ENCODE measurements around the gene LHFPL4. TPM values are rescaled to one million over a fixed set of nuclear protein-coding genes. Genes with fewer than 3 reads are reported as not detected.

Gene LHFPL4
- total and polyA plus RNA-seq, 2 of the 8 experiments (the other 6 are each of a cell fraction or from before 2014, with no cell fraction given), result 5.0 to 16.9 TPM

DNA sequence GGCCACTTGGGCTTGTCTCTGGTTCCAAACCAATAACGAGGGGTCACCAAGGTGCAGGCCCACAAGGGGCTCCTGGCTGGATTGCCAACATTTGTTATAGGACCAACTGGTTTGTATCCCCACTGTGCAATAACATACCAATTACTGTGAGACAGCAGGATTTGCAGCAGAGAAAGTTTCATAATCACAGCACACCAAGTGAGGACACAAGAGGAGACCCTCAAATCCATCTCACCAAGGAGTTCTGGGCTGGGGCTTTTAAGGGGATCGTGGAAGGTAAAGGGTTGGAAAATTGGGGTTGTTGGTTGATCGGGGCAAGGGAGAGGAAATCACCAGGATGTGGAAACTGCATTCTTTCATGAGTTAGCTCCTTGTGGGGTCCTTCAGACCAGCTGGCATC lies 29.7 kb upstream of the LHFPL4 start:
- peak overlapping the region; percentile 83 for H2BK120ac ChIP-seq (replicated peaks; ENCODE audit: low read depth, low read length)
- TF ChIP-seq SRF (IDR thresholded peaks at IDR 0.05; ENCODE audit: low read depth, low read length) (no peak), HDAC2 (IDR thresholded peaks at IDR 0.05; ENCODE audit: borderline replicate concordance in 1 of 2, low read depth in 2 of 2, low read length in 2 of 2) (no peak), CTBP2 (IDR thresholded peaks at IDR 0.05; ENCODE audit: borderline replicate concordance, insufficient read depth, insufficient read length, low read length) (no peak), BRCA1 (IDR thresholded peaks at IDR 0.05; ENCODE audit: low read depth, low read length) (no peak), FOSL1 (IDR thresholded peaks at IDR 0.05; ENCODE audit: insufficient read depth, low read depth, low read length) (no peak), SIX5 (IDR thresholded peaks at IDR 0.05; ENCODE audit: low read depth, low read length) (no peak), TAF7 (optimal IDR thresholded peaks at IDR 0.05; ENCODE audit: borderline replicate concordance, low read depth, low read length) (no peak), GABPA (IDR thresholded peaks at IDR 0.05; ENCODE audit: borderline replicate concordance, insufficient read depth, low read length) (no peak), CBX5 (IDR thresholded peaks at IDR 0.05; ENCODE audit: low read depth, low read length) (no peak), TBP (IDR thresholded peaks at IDR 0.05; ENCODE audit: low read depth, low read length) (no peak), RNF2 (IDR thresholded peaks at IDR 0.05; ENCODE audit: borderline replicate concordance, low read depth, low read length, missing control alignments, poor library complexity, severe bottlenecking) (no peak), EZH2 (IDR thresholded peaks at IDR 0.05; ENCODE audit: low read depth, low read length, severe bottlenecking) (no peak)
- no peaks in the 10 kb centered on the region for H3K23me2 ChIP-seq (ENCODE audit: low read depth, low read length)
- no peak overlapping the region for H2AFZ ChIP-seq (ENCODE audit: low read length)
- no peak overlapping the region for H3K56ac ChIP-seq (replicated peaks; ENCODE audit: insufficient read length, low read depth, low read length)
- no peak overlapping the region for H4K91ac ChIP-seq (replicated peaks; ENCODE audit: insufficient read length, low read length)
- H3K4me3 ChIP-seq (ENCODE audit: extremely low read depth in 1 of 4, insufficient read depth in 2 of 4, low read depth in 3 of 4, low read length in 4 of 4), result no peak overlapping the region
- H4K8ac ChIP-seq (ENCODE audit: extremely low read depth, insufficient read depth, low read length), result no peak overlapping the region
- no peak overlapping the region for H2BK12ac ChIP-seq (ENCODE audit: low read depth, low read length)
- H3K4ac ChIP-seq (replicated peaks; ENCODE audit: insufficient read length, low read depth, low read length), result peak overlapping the region; percentile 78
- no peak overlapping the region for H2BK15ac ChIP-seq (ENCODE audit: low read length)
- no peaks in the 10 kb centered on the region; a peak in 1 of 4 replicates for H3K9me3 ChIP-seq (ENCODE audit: insufficient read depth in 2 of 2, low read depth in 1 of 2, low read length in 1 of 2)
- DNase-seq (ENCODE audit: low read depth in 1 of 2, low spot score in 2 of 2) (no peak), FAIRE-seq (no peak)
- H3K36me3 ChIP-seq (ENCODE audit: control insufficient read depth in 2 of 4, insufficient read depth in 4 of 4, low read length in 3 of 4), result no peaks in the 10 kb centered on the region
- H3K27me3 ChIP-seq (replicated peaks in 1 of 4; ENCODE audit: control insufficient read depth in 3 of 4, extremely low read depth in 1 of 4, insufficient read depth in 3 of 4, low read length in 3 of 4), result no peaks in the 10 kb centered on the region
- no peak overlapping the region for H3K23ac ChIP-seq (ENCODE audit: insufficient read length)
- POLR2A ChIA-PET (ENCODE audit: partially characterized antibody), result interaction anchor here (1.0 kb wide), 1 partner anchor 123 kb away, joined by 3 read pairs; no protein-coding TSS in a partner anchor
- no peak overlapping the region for H2BK5ac ChIP-seq (ENCODE audit: low read depth, low read length)
- whole genome bisulfite sequencing, 2 experiments (ENCODE audit: extremely low coverage in 1 of 2, insufficient coverage in 1 of 2, insufficient read length in 1 of 2, insufficient replicate concordance in 2 of 2, low coverage in 1 of 2, low lambda C conversion rate in 2 of 2, missing lambda C conversion rate in 1 of 2), result 84% methylated on average over 3 of the region's 3 CpGs; no CpG with 5 or more reads in 1 of the 2 experiments
- CTCF ChIA-PET (ENCODE audit: partially characterized antibody), result no interaction called here
- H3K4me1 ChIP-seq (replicated peaks in 1 of 4; ENCODE audit: control insufficient read depth in 3 of 4, insufficient read depth in 4 of 4, low read length in 3 of 4), result peaks cover 2 to 14% (median 6%) of the 10 kb centered on the region in 4 experiments; a peak in 4 of 7 replicates
- no peak overlapping the region for H2AK5ac ChIP-seq (ENCODE audit: low read depth, low read length)
- H3K18ac ChIP-seq (ENCODE audit: extremely low read depth, low read length), result no peak overlapping the region
- no peak overlapping the region for H3K4me2 ChIP-seq (ENCODE audit: insufficient read depth in 1 of 2, low read depth in 2 of 2, low read length in 2 of 2)
- no peaks in the 10 kb centered on the region for H3K79me1 ChIP-seq (ENCODE audit: low read depth, low read length)
- H3K79me2 ChIP-seq (ENCODE audit: control insufficient read depth in 1 of 2, insufficient read depth in 2 of 2, low read length in 2 of 2), result no peaks in the 10 kb centered on the region
- H3K14ac ChIP-seq (ENCODE audit: insufficient read length), result no peak overlapping the region
- no peak overlapping the region for H3K9ac ChIP-seq (replicated peaks in 1 of 4; ENCODE audit: extremely low read depth in 1 of 4, low read depth in 3 of 4, low read length in 3 of 4)
- no peak overlapping the region for H2BK20ac ChIP-seq (ENCODE audit: low read length)
- H4K5ac ChIP-seq (ENCODE audit: insufficient read length, low read depth, low read length), result no peak overlapping the region
- no peak overlapping the region for H3K27ac ChIP-seq (ENCODE audit: low read depth, low read length)
- H4K20me1 ChIP-seq (replicated peaks in 1 of 2; ENCODE audit: control insufficient read depth in 1 of 2, insufficient read depth in 2 of 2, low read length in 2 of 2), result no peaks in the 10 kb centered on the region

All from H1 (cell line).